Urothelium cell line (cell line): ENCODE measurements around the gene CMPK2.
A peak's percentile ranks its signal among the peaks of the same experiment; 100 is the strongest.
"Not testable (repeated sequence)": the region's sequence is repeated elsewhere in the genome, so short reads cannot be mapped to it uniquely, and the experiment has no call there.

Experiments
- DNase-seq: peaks from one replicate; pipeline ENCODE4 v3.0.0; 2011; ENCODE audit warnings: low spot score, mixed read lengths
- FAIRE-seq: peaks from 2 replicates; lab custom pipeline; 2011; peaks lifted over from hg19 to GRCh38; lab: Jason Lieb, UNC

Gene CMPK2, protein sequence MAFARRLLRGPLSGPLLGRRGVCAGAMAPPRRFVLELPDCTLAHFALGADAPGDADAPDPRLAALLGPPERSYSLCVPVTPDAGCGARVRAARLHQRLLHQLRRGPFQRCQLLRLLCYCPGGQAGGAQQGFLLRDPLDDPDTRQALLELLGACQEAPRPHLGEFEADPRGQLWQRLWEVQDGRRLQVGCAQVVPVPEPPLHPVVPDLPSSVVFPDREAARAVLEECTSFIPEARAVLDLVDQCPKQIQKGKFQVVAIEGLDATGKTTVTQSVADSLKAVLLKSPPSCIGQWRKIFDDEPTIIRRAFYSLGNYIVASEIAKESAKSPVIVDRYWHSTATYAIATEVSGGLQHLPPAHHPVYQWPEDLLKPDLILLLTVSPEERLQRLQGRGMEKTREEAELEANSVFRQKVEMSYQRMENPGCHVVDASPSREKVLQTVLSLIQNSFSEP

GRCh38 chr2:6865346-6866274, at the start of gene CMPK2:
Gene CMPK2 (minus strand): TSS chr2:6865907. CDS start chr2:6865696, 211 bp downstream.
- peak; percentile 76 for DNase-seq

GRCh38 chr2:6915399-6915798, 49.7 kb upstream of the CMPK2 start:
- FAIRE-seq (no peak), DNase-seq (no peak)

More at GRCh38 chr2:6865346-6866274, at the start of gene CMPK2:
- no peak for FAIRE-seq

- FAIRE-seq (no peak), DNase-seq (peak; percentile 56)
Measured at GRCh38 chr2:6914828-6915227, 49.1 kb upstream of the CMPK2 start.

DNA sequence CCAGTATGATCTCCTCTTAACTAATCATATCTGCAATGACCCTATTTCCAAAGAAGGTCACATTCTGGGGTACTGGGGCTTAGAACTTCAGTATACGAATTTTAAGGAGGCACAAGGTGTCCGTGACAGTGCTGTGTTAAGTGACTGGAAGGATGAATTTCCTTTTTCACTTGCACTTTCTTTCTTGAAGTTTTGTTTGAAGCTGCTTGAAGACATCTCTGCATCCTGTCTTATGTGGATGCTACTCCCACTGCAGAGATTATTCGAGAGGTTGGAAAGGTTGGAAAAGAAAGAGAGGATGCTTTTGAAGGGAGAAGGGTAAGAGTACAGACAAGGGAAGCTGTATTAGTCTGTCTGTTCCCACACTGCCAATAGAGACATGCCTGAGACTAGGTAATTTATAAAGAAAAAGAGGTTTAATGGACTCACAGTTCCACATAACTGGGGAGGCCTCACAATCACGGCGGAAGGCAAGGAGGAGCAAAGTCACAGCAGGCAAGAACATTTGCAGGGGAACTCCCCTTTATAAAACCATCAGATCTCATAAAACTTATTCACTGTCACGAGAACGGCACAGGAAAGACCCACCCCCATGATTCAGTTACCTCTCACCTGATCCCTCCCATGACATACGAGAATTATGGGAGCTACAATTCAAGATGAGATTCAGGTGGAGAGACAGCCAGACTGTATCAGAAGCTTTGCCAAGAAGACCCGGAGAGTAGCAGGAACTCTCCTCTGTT, 47.9 kb upstream of the CMPK2 start:
- DNase-seq (no peak), FAIRE-seq (no peak)

DNA sequence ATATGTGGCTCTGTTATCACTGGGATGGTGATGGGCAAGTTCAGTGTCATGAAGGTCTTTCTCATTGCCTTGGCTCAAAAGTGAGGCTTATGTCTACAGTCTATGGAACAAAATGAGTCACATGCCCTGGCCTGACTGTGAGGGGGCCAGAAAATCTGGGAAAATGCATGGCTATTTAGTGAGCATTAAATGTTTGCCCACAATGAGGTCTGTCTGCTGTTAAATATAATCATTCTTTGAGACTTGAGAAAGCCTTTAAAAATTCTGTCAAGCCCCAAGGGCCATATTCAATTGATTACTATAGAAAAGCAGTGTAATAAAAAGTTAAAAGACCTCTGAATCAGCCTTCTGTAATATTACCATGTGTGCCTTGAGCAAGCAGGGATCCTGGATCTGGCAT, 46.0 kb upstream of the CMPK2 start:
- DNase-seq, result no peak
- no peak for FAIRE-seq

GRCh38 chr2:6909431-6910385, 44.0 kb upstream of the CMPK2 start:
- DNase-seq (no peak), FAIRE-seq (no peak)

- no peak for DNase-seq
- FAIRE-seq, result no peak
Measured at GRCh38 chr2:6908291-6908690, 42.6 kb upstream of the CMPK2 start.

GRCh38 chr2:6906165-6906741, 40.5 kb upstream of the CMPK2 start:
- DNase-seq (no peak), FAIRE-seq (no peak)

DNA sequence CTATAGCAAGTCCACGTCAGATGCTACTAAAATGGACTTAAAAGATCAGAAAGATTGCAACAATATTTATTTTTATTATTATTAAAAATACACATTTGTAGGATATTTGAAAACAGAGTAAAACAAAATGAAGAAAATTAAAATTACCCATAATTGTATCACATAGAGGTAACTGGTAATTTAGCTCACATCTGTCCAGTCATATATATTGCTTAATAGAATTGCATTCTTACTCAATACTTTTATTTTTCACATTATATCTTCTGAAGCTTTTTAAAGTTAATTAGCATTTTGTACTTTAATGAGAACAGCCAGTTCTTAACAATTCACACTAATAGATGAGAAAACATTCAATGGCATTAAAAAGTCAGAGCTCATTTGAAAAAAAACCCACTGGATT, 40.0 kb upstream of the CMPK2 start:
- no peak for DNase-seq
- FAIRE-seq, result no peak

DNA sequence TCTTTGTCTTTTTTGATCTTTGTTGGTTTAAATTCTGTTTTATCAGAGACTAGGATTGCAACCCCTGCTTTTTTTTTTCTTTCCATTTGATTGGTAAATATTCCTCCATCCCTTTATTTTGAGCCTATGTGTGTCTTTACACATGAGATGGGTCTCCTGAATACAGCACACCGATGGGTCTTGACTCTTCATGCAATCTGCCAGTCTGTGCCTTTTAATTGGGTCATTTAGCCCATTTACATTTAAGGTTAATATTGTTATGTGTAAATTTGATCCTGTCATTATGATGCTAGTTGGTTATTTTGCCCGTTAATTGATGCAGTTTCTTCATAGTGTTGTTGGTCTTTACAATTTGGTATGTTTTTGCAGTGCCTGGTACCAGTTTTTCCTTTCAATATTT, 36.9 kb upstream of the CMPK2 start:
- not testable (repeated sequence) for DNase-seq, FAIRE-seq

DNA sequence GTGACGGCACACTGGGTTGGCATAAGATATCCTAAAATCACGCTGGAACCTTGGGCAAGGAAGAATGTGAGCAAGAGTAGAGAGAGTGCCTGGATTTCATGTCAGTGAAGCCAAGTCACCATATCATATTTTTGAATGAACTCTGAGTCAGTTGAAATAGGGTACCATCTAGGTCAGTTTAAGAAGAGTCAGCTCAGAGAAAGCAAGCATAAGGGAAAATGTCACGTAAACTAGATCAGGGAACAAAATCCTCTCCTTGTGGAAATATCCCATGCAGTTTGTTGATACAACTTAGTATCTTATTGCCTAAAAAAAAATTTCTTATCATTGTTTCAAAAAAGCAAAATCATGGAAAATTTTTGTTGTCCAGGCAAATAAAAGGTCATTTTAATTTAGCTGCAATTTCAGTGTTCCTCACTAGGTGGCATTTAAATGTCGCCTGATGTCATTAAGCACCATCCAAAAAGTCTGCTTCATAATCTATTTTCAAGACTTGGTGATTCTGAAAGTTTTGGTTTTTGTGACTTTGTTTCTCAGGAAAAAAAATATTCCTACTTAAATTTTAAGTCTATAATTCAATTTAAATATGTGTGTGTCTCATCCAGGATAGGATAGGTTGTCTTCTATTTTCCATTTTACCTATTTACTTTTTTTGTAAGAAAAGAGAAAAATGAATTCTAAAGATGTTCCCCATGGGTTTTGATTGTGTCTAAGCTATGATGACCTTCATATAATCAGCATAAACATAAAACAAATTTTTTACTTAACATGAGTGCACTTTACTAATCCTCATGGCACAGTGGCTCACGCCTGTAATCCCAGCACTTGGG, 31.4 kb upstream of the CMPK2 start:
- DNase-seq (peak; percentile 20), FAIRE-seq (no peak)

GRCh38 chr2:6893876-6894482, 28.3 kb upstream of the CMPK2 start:
- FAIRE-seq (no peak), DNase-seq (no peak)

GRCh38 chr2:6888724-6889123, 23.0 kb upstream of the CMPK2 start:
- DNase-seq (no peak), FAIRE-seq (no peak)

DNA sequence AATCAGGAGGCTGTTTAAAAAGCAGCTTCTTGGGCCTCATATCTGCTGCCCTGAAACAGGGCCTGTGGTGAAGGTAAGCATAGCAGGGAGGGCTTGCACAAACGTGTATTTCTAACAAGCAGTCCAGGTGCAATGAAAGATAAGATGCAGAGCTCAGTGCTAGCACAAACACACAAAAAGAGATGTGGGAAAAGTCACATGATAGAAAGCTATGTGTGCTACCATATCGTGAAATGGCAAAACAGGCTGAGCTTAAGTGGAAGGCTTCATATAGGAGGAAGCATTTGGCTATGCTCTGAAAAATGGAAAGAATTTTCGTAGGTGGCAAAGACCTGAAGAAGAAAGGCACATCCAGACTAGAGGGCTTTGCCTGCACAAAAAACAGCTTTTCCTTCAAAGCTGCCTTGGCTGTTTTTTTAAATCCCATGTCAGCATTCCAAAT, 22.1 kb upstream of the CMPK2 start:
- FAIRE-seq (no peak), DNase-seq (no peak)

DNA sequence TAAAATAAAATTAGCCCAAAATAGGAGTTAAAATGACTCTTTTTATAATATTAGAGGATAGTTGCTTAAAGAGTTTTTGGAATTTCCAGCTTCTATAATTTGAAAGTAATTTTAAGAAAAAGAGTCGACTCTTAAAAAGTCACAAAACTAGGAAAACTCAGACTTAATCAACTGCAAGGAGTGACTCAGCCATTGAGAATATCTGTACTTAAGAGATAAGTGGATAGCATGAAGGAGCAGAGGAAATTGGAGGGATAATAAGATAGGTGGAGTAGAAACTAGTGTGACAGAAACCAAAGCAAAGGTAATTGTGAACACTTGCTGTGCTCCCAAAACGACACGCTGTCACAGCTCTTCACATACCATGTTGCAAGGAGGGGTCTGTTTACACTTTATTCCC, 20.3 kb upstream of the CMPK2 start:
- FAIRE-seq (no peak), DNase-seq (no peak)

GRCh38 chr2:6885551-6885950, 19.8 kb upstream of the CMPK2 start:
- no peak for FAIRE-seq
- no peak for DNase-seq

GRCh38 chr2:6883448-6884122, 17.9 kb upstream of the CMPK2 start:
- DNase-seq (no peak), FAIRE-seq (no peak)

GRCh38 chr2:6881516-6881915, 15.8 kb upstream of the CMPK2 start:
- FAIRE-seq, result no peak
- no peak for DNase-seq
